M059J (cell line): ENCODE data around the gene HDAC11. TPM values are rescaled to one million over a fixed set of nuclear protein-coding genes. Genes with fewer than 3 reads are reported as not detected.
"Not testable (repeated sequence)": the region's sequence is repeated elsewhere in the genome, so short reads cannot be mapped to it uniquely, and the experiment has no call there.

Source experiments
- DNase-seq: peaks from one replicate; pipeline ENCODE4 v3.0.0-alpha.2; 2012; ENCODE audit warnings: low read depth
- total RNA-seq: library from RNA; depleted of rRNA; stranded (reverse); fragments of >200 nt; shearing (Covaris generic); gene quantifications from 2 replicates; pipeline ENCODE4 v1.2.3, GENCODE V29; 2014

Gene HDAC11
- total RNA-seq, 1 experiment from 2014 or later = 5.5 TPM

DNA sequence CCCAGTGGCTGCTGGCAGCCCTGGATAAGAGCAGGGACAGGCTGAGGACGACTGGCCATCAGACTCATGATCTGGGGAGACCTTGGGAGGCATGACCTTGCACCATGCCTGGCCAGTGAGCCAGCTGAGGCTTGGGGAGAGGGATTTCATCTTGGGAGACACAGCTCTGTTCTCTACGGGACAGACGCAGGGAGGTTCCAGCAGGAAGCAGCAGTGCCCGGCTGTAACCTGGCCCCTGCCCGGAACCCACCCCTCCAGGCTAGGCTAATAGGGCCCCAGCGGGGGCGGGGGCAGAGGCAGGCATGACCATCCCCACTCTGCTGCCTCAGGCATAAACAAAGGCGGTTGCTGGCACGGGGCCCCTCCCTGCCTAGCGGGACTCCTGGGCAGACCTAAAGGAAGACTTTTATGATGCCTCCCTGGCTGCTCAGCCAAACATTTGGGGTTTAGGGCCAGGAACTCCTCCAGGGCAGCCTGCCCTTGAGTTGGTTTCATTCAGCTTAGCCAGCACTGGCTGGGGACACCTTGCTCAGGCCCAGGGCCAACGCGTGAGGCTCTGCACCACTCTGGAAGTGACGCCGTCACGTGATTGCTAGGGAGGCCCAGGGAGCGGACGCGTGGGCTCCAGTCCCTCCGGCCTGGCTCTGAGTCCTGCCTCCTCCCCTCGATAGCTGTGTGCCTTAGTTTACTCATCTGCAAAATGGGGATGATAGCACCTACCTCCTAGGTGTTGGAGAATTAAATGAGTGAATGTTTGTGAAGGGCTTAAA, 27.6 kb downstream of the HDAC11 start:
- DNase-seq = peak; percentile 93

DNA sequence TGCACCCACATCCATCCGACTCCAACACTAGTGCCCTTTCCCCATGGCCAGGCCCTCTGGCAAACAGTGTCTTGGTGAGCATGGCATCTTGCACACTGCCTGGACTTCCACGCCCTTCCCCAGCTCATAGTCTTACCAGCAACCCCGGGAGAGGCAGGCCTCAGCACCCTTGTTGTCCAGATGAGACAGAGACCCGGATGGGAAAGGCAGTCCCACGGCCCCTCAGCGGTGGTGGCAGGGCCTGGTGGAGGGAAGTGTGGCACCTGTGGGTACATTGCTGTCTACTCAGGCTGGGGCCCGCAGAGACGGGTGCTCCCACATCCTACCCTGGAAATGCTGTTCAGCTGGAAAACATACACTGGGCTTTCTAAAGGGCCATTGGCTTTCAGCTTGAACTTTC, 28.4 kb downstream of the HDAC11 start:
- no peak for DNase-seq

DNA sequence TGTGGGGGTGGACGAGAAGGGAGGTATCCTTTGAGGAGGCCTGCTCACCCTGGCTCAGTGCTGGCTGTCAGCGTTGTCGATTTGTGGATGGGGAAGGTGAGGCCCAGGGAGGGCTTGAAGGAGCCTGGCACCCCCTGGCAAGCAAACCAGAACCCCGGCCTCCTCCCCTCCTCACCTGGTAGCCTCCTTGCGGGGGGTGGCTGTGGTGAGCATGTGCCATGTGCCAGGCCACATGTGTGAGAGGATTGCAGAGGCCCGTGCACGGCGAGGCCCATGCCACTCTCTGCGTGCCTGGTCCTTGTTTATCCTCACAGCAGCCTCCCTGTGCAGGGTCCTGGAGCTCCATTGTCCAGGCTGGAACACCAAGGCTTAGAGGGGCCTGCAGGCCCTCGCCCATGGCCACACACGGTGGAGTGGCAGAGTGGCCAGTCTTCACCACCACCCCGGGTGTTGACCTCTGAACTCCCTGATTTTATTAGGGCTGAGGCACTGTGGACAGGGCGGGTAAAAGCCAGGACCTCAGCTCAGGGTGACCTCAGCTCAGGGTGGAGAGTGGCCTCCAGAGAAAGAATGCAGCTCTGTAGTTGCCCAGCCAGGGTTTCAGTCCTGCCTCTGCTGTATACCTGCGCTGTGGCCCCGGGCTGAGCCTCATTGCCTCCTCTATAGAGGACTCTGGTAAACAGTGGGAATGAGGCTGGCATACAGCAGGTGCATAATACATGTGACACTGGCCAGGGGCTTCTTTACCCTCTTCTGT, 29.1 kb downstream of the HDAC11 start:
- DNase-seq = no peak

DNA sequence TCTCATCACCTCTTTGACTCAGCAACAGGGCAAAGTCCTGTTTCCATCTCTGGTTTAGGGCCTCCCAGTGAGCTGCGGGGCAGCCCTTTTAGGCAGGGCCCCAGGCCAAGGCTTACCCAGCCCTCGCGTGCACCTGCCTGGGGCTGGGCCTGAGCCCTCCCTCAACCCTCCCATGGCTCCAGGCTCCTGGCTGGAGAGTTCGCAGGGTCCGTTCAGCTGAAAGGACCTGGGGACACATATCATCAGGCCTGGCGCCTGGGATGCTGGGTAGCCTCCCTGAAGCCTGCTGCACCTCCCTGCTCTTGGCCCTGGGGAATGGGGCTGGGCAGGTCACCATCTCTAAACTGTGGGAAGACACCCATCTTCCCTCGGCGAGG, 29.7 kb downstream of the HDAC11 start:
- DNase-seq = no peak

DNA sequence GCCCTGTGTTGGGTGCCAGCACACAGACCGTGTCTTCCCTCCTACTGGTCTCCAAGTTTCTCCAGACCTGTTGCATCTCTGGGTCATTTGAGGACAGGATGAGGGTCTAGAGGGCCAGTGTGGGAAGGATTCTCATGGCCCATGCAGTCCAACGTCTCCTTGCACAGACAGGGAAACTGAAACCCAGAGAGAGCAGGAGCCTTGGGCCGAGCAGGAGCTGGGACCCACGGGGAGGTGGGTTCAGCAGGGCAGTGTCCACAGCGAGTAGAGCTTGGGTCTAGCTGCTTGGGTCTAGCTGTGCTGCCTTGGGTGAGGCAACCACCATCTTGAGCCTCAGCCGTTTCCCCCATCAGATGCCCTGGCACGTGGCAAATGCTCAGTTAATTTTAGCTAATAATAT, 32.3 kb downstream of the HDAC11 start:
- no peak for DNase-seq

DNA sequence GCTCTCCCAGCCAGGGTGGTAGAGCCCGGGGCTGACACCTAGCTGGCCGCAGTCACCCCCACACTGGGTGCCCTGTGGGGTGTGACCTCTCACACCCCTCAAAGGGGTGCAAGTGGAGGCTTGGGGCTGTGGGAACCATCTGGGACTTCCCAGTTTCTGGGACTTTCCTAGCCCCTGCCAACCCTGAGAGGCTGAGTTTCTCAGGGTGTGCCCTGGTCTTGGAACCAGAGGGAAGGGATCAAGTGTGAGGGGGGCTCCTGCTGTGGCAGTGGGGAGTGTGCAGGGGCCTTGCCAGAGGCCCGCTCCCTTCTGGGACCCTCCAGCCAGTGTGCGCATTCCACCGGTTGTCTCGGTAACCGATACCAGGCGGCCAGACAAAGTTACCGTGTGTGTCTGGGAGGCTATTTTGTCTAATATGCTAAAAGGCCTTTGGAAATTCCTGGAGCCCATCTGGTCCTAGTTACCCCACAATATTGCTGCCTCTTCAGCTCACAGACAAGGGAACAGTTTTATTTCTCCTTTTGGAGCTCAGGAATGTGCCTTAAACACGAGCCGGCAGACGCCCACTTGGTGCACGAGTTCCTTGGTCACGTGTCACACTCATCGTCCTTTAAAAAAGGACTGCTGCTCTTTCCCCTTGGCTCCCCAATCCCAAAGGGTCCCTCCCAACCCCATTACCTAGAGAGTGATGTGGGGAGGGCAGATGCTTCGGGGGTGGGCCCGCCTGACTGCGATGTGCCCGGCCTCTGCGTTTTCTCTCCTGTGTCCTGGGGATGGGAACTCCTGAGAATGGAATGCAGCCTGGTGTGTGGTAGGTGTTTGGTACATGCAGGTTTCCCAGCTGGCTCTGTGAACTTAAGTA, 33.2 kb downstream of the HDAC11 start:
- no peak for DNase-seq

DNA sequence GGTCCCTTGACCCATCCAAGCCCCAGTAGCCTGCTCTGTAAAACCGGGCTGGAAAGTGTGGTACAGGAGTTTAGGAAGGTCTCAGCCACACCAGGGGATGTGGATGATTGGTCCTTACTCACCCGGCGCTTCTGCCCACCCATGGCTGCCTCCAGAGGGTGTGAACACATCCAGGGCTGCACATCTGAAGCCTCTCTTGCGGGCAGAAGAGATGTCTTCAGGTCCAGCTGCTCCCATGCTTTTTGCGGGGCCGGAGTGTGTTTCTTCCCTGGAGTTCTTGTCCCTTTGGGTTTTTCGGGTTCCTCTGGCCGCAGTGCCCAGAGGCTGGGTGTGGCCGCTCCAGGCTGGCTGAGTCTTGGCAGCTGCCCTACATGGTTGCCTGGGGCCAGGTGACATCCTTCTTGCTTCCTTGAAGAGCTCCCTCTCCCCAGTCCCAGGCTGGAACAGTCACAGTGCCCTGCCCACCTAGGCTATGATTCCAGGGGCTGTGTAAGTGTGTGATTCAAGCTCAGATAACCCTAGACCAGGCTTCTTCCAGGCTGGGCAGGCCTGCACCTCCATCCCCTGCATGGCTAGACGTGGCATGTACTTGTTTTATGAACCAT, 33.9 kb downstream of the HDAC11 start:
- DNase-seq = peak; percentile 46

DNA sequence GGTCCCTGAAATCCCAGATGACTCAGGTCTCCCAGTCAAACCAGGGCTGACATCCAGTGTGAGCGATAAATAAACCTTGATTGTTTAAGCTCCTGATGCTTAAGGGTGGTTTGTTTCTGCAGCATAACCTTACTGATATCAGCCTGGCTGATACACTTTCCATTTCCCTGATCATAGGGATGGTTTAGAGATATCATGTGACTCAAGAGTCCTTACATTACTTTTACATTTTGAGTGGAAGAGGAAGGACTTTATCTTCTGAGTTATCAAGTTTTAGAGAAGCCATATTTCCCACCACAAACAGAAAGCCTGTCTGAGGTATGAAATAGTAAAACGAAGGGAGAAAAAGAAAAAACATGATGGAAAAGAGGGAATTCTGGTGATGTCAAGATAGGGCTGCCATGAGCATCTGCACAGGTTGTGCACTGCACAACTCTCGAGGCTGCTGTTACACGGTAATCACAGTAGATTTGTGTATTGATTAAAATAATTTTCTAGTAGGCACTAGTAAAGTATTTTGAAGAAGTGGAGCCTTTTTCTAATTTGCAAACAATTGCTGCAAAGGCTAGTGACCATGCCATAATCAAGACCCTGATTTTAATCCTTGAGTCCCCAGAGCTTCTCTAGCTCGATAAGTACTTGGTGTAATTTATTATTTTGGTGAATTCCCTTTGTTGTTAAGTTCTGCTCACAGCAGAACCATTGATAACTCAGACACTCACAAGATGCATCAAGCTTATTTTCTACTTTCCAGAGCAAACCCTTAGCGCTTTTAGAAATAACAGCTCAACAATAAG, 34.7 kb downstream of the HDAC11 start:
- DNase-seq = no peak

DNA sequence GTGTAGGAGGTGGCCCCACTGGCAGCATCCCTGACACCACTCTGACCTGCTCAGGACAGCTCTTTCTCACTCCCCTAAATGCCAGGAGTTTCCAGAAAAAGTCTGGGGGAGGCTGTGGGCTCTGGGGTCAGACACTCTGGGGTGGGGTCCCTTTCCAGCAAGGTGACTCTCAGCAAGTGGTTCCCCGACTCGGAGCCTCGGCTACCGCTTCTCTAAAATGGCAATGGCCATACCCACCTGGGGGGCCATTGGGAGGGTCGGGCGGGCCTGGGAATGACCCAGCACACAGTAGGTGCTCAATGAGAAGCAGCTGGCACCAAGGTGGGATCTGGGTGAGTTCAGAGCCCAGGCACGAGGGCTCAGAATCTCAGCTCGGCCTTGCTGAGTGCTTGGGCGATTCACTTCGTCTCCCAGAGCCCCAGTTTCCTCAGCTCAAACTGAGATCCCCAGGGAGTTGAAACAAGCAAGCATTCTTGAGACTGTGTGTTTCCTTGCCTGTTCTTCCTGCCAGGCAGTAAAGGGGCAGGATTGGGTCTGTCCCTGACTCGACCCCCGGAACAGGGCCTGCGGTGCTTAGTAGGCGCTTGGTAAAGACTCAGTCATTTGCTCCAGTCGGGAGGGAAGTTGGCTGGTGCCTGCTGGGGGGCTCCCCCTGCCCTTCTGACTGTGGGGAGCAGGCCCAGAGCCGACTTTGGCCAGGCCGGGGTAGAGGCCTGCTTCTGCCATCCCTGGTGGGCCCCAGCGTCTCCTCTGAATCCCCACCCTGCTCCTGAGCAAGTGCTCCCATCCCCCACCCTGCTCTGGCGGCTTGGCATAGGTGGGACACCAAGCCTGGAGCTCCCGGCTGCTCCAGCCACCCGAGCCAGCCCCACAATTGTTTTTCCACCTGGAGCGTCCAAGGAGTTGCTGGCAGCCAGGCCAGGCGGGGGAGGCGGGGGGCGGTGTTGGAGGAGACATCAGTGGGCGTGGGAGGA, 36.0 kb downstream of the HDAC11 start:
- DNase-seq = no peak

DNA sequence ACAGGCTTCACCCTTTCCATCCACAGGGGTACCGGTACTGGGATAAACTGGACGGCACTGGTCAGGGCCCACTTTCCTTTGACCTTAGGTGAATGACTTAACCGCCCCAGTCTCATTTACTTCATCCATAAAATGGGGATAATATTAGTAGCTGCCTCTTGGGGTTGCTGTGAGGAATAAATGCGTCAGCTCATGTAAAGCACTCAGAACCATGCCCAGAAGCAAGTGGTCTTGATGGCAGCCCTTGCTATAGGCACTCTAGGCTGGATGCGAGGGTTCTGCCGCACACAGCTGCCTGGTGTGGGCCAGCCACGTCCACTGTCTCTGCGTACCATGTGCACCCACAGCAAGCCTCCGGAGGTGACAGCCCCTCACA, 36.6 kb downstream of the HDAC11 start:
- no peak for DNase-seq

DNA sequence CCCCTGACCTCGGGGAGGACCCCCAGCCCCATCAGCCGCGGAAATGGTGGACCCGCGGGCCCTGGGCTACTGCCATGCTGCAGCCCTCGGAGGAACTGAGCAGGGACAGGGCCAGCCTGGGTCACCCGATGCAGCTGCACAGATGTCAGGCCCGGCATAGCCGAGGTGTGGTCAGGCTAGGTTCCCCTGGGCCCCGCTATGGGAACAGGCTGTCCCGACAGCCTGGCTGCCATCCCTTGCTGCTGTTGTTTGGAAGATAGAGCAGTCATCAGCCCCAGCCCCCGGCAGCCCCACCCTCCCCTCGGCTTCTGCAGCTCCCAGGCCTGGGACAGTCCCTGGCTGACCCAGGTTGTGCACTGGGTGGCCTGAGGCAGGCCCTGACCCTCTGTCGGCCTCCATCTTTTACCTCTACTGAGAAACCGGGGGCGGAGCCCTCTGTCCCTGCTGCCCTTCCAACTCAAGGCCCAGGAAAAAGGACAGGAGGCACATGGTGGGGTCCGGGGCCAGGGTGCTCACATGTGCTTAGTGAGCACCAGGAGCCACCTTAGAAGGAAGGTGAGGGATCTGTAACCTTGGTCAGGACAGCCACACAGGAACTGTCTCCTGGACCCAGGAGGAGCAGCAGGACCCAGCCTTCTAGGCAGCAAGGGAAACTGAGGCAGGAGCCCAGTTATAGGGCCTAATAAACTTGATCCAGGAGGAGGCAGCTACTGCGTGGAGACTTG, 37.3 kb downstream of the HDAC11 start:
- DNase-seq = no peak

DNA sequence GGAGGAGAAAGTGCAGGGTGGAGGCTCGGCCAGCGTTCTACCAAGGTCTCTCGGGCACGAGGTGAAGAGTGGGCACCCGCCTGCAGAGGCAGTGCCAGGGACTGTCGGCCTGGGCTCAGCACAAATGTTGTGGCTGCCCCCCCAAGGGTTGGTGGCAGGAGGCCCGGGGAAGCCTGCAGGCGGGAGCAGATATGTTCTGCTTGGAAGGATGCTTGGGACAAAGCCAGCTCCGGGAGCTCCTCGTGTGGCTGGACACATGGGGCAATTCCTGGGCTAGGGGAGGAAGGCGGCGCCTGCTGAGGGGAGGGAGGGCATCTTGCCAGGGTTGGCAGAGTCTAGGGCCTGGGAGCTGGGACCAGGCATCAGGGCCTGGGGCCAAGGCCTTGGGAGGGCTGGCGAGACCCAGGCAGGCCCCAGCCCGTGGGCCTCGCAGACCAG, 38.4 kb downstream of the HDAC11 start:
- peak; percentile 70 for DNase-seq

DNA sequence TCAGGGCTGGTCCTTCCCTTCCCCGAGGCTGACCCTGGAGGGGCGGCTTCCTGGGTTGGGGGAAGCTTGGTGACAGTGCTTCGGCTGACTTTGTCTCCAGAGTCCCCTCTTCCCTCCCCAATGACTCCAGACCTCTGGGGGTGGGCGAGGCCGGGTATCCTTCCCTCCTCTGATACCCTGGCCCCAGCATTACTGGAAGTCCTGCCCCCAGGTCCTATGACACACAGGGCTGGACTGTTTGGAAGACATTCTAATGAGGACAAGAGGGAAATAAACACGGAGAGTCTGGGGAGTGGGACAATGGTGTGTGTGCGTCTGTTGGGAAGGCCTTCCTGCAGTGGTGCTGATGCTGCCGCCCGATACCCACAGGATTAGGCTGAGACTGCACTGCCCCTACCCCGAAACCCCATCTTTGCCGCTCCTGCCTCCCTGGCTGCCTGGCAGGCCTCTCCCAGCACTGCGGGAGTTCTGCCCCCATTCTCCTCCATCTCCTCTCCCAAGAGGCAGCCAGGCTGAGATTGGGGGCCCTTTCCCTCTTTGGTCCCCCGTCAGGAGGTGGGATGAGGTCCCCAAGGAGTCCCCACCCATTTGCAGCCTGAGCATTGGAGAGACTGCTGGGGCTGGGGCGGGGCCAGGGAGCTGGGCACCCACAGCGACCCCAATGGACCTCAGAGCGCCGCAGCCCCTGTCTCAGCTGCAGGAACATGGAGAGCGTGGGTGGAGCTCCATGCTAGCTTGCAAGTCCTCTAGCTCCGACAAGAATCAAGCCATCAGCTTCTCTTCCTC, 39.1 kb downstream of the HDAC11 start:
- DNase-seq = no peak

DNA sequence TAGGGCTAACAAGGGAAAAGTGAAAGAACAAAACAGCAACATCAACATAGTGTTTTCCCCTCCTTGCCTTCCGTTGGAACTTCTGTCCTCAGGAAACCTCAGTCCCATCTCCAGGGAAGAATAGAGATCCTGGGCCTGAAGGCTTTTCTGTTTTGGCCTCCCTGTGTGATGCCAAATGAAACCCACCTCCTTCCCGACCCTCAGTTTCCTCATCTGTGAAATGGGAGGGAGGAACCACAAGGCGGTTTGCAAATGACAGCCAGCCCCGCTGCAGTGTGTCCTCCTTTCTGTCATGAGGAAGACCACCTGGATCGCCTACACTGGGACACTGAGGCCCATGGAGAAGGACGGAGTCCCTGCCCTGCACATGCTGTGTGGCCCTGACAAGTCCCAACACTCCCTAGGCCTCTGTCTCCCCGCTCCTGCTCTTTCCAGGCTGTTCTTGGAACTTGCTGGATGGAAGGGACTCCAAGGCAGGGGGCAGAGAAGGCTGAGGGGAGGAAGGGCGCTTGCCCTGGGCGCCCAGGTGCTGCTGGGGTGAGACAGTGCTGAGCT, 40.3 kb downstream of the HDAC11 start:
- DNase-seq = no peak

DNA sequence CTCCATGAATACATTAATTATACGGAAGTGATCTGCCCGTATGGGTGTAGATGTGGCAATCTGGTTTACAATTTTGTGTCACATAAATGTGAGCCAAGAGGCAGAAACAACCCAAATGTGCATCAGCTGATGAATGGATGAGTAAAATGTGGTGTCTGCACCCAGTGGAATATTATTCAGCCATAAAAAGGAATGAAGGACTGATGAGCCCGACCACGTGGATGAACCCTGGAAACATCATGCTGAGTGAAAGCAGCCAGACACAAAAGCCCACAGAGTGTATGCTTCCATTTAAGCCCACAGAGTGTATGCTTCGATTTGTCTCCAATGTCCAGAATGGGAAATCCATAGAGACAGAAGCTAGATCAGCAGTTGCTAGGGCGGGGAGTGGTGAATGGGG, 41.2 kb downstream of the HDAC11 start:
- DNase-seq = no peak

DNA sequence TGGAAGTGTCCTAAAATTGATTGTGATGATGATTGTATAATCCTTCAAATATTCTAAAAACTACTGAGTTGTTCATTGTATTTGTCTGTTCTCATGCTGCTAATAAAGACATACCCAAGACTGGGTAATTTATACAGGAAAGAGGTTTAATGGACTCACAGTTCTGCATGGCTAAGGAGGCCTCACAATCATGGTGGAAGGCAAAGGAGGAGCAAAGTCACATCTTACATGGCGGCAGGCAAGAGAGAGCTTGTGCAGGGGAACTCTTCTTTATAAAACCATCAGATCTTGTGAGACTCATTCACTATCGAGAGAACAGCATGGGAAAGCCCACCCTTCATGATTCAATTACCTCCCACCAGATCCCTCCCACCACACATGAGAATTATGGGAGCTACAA, 41.6 kb downstream of the HDAC11 start:
- DNase-seq = not testable (repeated sequence)

DNA sequence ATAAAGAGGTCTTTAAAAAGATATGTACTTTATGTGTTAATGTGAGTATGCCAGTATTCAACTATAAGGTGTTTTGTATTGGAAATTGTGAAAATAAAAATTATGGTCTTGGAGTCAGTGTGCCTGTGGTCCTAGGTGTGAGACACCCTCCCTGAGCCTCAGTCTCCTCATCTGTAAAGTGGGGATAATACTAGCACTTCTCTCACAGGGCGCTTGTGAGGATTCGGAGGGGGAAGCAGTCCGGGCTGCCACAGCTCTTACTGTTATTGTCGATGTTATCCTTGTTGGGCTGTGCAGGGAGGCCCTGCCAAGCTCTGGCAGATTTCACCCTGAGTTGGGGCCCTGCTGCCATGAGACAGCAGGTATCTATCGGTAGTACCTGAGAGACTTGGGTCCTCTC, 42.1 kb downstream of the HDAC11 start:
- no peak for DNase-seq
